Endothelial cell (in vitro differentiated cells): ENCODE results near the gene UMAD1. TPM values are rescaled to one million over a fixed set of nuclear protein-coding genes. Genes with fewer than 3 reads are reported as not detected.
"Not testable (repeated sequence)": the region's sequence is repeated elsewhere in the genome, so short reads cannot be mapped to it uniquely, and the experiment has no call there.

ENCODE experiments used
- DNase-seq: peaks from one replicate; pipeline ENCODE4 v3.0.0; 2021; ENCODE audit warnings: low spot score
- H3K27ac Mint-ChIP-seq: one replicate; pipeline ENCODE4 v1.8.0; 2021; ENCODE audit warnings: mixed read lengths, inconsistent platforms; ENCODE audit not compliant: unreplicated experiment
- H3K27me3 Mint-ChIP-seq: one replicate; pipeline ENCODE4 v1.8.0; 2021; ENCODE audit warnings: mild to moderate bottlenecking, moderate library complexity, mixed read lengths, inconsistent platforms; ENCODE audit not compliant: unreplicated experiment
- H3K36me3 Mint-ChIP-seq: one replicate; pipeline ENCODE4 v1.8.0; 2021; ENCODE audit warnings: mild to moderate bottlenecking, low read depth, mixed read lengths, inconsistent platforms; ENCODE audit not compliant: unreplicated experiment
- H3K4me1 Mint-ChIP-seq: one replicate; pipeline ENCODE4 v1.8.0; 2021; ENCODE audit warnings: mild to moderate bottlenecking, mixed read lengths, inconsistent platforms; ENCODE audit not compliant: unreplicated experiment
- H3K4me3 Mint-ChIP-seq: one replicate; pipeline ENCODE4 v1.8.0; 2021; ENCODE audit warnings: mild to moderate bottlenecking, mixed read lengths, inconsistent platforms; ENCODE audit not compliant: unreplicated experiment
- H3K9me3 Mint-ChIP-seq: one replicate; pipeline ENCODE4 v1.8.0; 2021; ENCODE audit warnings: mixed read lengths, inconsistent platforms; ENCODE audit not compliant: unreplicated experiment
- CTCF ChIP-seq: fragments of 200-600 bp; sonication (generic); IDR thresholded peaks from one replicate; pipeline ENCODE4 v1.5.0; 2021; ENCODE audit warnings: antibody characterized with exemption; ENCODE audit not compliant: unreplicated experiment
- total RNA-seq: library from RNA; stranded (reverse); fragmentation: NEBNext Ultra II Directional; extraction: Animal tissue kit (Norgen Biotek cat#: 25700); gene quantifications from one replicate; pipeline ENCODE4 v1.2.1, GENCODE V29; 2021; ENCODE audit not compliant: unreplicated experiment

Gene UMAD1
- total RNA-seq, 1 donor from 2014 or later = 5.7 TPM

- no peak for TF ChIP-seq CTCF
- Mint-ChIP-seq H3K36me3 (no peaks in the 10 kb centered on the region), H3K27ac (no peak overlapping the region), H3K4me3 (no peak overlapping the region), H3K9me3 (no peaks in the 10 kb centered on the region), H3K4me1 (peaks cover 3% of the 10 kb centered on the region), H3K27me3 (no peaks in the 10 kb centered on the region)
- DNase-seq = no peak
These were observed 29.9 kb downstream of the UMAD1 start for GRCh38 chr7:7670490-7670889.

GRCh38 chr7:7671361-7671760 lies 30.8 kb downstream of the UMAD1 start:
- Mint-ChIP-seq H3K4me1 (no peaks in the 10 kb centered on the region), H3K27ac (no peak overlapping the region), H3K4me3 (no peak overlapping the region), H3K27me3 (no peaks in the 10 kb centered on the region), H3K36me3 (no peaks in the 10 kb centered on the region), H3K9me3 (no peaks in the 10 kb centered on the region)
- no peak for DNase-seq
- TF ChIP-seq CTCF = no peak

GRCh38 chr7:7672545-7673239 lies 32.1 kb downstream of the UMAD1 start:
- no peaks in the 10 kb centered on the region for H3K4me1 Mint-ChIP-seq
- H3K36me3 Mint-ChIP-seq = no peaks in the 10 kb centered on the region
- no peak for TF ChIP-seq CTCF
- no peak overlapping the region for H3K27ac Mint-ChIP-seq
- no peaks in the 10 kb centered on the region for H3K9me3 Mint-ChIP-seq
- no peaks in the 10 kb centered on the region for H3K27me3 Mint-ChIP-seq
- no peak overlapping the region for H3K4me3 Mint-ChIP-seq
- DNase-seq = no peak

GRCh38 chr7:7673240-7673550 lies 32.6 kb downstream of the UMAD1 start:
- Mint-ChIP-seq H3K4me3 (no peak overlapping the region), H3K4me1 (no peaks in the 10 kb centered on the region), H3K27me3 (no peaks in the 10 kb centered on the region), H3K27ac (no peak overlapping the region), H3K9me3 (no peaks in the 10 kb centered on the region), H3K36me3 (no peaks in the 10 kb centered on the region)
- no peak for TF ChIP-seq CTCF
- DNase-seq = no peak

- no peak for DNase-seq
- no peaks in the 10 kb centered on the region for H3K36me3 Mint-ChIP-seq
These were observed 35.1 kb downstream of the UMAD1 start for GRCh38 chr7:7675686-7676085.

GRCh38 chr7:7679640-7680039 lies 39.1 kb downstream of the UMAD1 start:
- DNase-seq, H3K4me1 Mint-ChIP-seq, H3K27me3 Mint-ChIP-seq, H3K9me3 Mint-ChIP-seq, H3K4me3 Mint-ChIP-seq, H3K27ac Mint-ChIP-seq, H3K36me3 Mint-ChIP-seq: not testable (repeated sequence)

More at GRCh38 chr7:7675686-7676085, 35.1 kb downstream of the UMAD1 start:
- Mint-ChIP-seq H3K4me1 (no peaks in the 10 kb centered on the region), H3K27me3 (no peaks in the 10 kb centered on the region), H3K4me3 (no peak overlapping the region), H3K27ac (no peak overlapping the region), H3K9me3 (no peaks in the 10 kb centered on the region)
- no peak for TF ChIP-seq CTCF
